ENCODE results near the gene ADAM11.

The ADAM11 gene

DNA sequence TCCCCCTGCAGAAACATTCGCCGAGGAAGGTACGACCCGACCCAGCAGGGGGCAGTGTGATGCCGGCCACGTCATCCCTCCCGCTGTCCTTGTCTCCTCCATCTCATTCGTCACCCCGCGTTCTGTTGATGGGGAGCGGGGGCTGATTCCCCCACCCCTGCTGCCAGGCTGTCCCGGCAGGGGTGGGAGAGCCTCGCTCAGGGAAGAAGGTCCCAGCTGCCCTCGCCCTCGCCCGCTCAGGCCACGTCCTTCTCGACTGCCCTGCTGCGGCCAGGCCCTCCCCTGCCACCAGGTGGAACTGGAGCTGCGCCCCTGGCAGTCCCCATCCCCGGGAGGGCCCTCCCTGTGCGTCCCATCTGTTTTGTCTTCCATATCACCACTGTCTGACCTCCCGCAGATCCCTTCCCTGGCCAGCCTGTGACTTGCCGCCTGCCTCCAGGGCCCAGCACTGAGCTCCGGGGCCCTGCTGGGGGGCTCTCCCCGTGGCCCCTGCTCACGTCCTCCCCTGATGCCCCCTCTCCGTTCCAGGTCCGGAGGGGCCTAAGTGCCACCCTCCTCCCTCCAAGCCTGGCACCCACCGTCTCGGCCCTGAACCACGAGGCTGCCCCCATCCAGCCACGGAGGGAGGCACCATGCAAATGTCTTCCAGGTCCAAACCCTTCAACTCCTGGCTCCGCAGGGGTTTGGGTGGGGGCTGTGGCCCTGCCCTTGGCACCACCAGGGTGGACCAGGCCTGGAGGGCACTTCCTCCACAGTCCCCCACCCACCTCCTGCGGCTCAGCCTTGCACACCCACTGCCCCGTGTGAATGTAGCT, 20.6 kb downstream of the ADAM11 start:
- H3K27ac ChIP-seq: no peak overlapping the region; the same call in 1 of the 2 replicates
- TF ChIP-seq, protein P1, sequence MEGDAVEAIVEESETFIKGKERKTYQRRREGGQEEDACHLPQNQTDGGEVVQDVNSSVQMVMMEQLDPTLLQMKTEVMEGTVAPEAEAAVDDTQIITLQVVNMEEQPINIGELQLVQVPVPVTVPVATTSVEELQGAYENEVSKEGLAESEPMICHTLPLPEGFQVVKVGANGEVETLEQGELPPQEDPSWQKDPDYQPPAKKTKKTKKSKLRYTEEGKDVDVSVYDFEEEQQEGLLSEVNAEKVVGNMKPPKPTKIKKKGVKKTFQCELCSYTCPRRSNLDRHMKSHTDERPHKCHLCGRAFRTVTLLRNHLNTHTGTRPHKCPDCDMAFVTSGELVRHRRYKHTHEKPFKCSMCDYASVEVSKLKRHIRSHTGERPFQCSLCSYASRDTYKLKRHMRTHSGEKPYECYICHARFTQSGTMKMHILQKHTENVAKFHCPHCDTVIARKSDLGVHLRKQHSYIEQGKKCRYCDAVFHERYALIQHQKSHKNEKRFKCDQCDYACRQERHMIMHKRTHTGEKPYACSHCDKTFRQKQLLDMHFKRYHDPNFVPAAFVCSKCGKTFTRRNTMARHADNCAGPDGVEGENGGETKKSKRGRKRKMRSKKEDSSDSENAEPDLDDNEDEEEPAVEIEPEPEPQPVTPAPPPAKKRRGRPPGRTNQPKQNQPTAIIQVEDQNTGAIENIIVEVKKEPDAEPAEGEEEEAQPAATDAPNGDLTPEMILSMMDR (conservative IDR thresholded peaks at IDR 0.05): peak; percentile 97

DNA sequence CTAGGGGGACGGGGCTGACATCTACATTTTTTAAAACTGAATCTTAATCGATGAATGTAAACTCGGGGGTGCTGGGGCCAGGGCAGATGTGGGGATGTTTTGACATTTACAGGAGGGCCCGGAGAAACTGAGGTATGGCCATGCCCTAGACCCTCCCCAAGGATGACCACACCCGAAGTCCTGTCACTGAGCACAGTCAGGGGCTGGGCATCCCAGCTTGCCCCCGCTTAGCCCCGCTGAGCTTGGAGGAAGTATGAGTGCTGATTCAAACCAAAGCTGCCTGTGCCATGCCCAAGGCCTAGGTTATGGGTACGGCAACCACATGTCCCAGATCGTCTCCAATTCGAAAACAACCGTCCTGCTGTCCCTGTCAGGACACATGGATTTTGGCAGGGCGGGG, 21.4 kb downstream of the ADAM11 start:
- H3K27ac ChIP-seq: no peak overlapping the region
- TF ChIP-seq, protein P1 (conservative IDR thresholded peaks at IDR 0.05): no peak

DNA sequence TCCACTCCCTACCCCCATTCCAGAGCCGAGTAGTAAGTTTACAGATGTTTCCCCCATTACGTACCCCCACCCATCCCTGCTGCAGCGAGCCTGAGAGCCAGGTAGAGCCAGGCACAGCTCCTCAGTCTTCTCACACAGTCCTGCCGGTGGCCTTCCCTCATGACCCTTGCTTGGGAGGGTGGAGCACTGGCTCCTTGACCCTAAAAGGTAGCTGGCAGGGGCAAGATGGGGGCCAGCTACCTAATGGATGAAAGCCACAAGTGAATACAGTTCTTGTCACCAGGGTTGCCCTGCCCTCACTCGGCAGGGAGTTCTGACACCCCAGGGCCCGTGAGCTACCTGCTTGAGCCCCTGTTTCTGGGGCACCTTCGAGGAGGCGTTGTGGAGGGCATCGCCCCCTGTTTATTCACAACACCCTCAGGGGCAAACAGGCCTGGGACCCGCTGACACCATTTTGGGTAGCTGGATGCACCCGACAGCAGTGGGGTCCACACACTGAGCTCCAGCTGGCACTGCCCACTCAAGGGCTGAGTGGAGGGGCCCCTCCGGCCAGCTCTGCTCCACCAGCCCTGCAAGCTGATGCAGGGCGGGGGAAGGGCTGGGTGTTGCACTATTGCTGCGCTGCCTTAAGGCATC, 22.2 kb downstream of the ADAM11 start:
- TF ChIP-seq, protein P1 (conservative IDR thresholded peaks at IDR 0.05): no peak

DNA sequence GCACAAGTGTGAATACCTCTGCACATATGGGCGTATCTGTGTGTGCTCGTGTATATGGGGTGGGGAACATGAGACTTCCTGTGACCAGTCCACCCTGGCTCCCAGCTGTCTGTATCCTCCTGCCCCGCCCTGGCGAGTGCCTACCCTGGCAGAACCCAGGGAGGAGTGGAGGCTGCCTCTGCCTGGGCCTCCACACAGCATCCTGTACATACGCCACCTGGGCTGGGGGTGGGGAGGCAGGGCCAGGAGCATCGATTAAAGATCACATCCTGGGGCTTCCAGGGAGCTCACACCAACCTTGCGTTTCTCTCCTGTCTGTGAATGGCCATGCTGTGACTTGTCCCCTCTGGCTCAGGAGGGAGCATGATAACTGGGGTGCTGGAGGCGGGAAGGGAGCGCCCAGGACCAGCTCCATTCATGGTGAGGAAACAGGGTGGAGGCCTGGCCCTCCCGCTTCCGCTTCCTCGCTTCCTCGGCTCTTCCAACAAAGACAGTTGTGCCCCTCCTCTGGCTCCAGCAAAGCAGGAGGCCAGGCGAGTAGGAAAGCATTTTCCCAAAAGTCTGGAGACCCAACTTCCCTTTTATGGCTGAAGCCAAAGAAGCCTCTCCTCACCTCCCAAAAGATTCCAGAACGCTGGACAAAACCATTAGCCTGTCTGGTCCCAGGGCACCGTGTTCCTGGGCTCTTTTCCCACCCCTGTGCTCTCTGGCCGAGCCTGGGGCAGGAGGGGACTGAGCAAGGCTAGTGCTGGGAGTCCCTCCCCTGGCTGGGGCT, 22.9 kb downstream of the ADAM11 start:
- TF ChIP-seq, protein P1 (conservative IDR thresholded peaks at IDR 0.05): no peak
- no peak overlapping the region for H3K27ac ChIP-seq

More for the DNA sequence above, 22.2 kb downstream of the ADAM11 start:
- H3K27ac ChIP-seq: no peak overlapping the region

DNA sequence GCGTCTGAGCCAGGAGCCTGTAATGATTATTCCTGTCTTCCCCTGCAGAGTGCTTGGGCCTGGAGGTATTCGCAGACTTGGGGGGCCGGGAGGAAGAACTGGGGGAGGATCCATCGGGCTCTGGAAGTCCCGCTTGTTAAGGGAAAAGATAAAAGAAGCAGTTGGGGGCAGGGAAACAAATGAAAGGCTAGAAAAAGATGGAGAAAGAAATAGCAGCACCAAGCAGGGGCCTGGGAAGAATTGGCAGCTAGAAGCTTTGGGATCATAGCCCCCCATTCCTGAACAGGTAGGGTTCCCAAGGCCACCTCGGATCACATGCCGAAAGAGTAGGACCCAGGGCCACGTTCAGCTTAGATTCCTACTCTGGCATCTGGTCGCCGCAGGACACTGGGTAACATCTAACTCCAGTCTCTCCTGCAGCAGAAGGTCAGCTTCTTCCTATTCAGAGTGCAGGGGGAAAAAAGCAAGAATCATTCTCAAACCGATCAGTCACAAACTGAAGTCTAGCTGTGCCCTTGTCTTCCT, 23.6 kb downstream of the ADAM11 start:
- TF ChIP-seq, protein P1 (conservative IDR thresholded peaks at IDR 0.05): no peak
- no peak overlapping the region for H3K27ac ChIP-seq

DNA sequence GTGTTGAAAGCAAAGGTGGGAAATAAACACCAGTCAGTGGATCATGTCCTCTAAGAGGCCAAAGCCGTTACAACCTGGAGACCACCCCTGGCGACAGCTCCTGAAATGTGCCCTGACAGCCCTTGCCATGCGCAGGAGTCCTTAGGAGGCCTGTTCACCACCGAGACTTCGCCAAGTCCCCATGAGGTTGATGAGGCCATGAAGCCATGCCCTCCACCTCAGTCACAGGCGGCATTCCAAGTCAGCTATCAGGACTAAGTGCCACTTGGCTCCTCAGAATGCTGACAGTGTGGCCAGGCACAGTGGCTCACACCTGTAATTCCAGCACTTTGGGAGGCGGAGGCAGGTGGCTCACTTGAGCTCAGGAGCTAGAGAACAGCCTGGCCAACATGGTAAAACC, 27.1 kb downstream of the ADAM11 start:
- no peak overlapping the region for H3K27ac ChIP-seq
- TF ChIP-seq, protein P1 (conservative IDR thresholded peaks at IDR 0.05): no peak

All from VCaP (cell line).